ENCODE measurements around the gene ANGEL1. TPM values are rescaled to one million over a fixed set of nuclear protein-coding genes. Genes with fewer than 3 reads are reported as not detected.

ANGEL1 gene, protein sequence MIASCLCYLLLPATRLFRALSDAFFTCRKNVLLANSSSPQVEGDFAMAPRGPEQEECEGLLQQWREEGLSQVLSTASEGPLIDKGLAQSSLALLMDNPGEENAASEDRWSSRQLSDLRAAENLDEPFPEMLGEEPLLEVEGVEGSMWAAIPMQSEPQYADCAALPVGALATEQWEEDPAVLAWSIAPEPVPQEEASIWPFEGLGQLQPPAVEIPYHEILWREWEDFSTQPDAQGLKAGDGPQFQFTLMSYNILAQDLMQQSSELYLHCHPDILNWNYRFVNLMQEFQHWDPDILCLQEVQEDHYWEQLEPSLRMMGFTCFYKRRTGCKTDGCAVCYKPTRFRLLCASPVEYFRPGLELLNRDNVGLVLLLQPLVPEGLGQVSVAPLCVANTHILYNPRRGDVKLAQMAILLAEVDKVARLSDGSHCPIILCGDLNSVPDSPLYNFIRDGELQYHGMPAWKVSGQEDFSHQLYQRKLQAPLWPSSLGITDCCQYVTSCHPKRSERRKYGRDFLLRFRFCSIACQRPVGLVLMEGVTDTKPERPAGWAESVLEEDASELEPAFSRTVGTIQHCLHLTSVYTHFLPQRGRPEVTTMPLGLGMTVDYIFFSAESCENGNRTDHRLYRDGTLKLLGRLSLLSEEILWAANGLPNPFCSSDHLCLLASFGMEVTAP
- polyA plus RNA-seq (2013, experiment 1 of 2; ENCODE audit: insufficient read length): 9.7 TPM
- 9.9 TPM for polyA plus RNA-seq (2013, experiment 2 of 2; ENCODE audit: insufficient read length)

DNA sequence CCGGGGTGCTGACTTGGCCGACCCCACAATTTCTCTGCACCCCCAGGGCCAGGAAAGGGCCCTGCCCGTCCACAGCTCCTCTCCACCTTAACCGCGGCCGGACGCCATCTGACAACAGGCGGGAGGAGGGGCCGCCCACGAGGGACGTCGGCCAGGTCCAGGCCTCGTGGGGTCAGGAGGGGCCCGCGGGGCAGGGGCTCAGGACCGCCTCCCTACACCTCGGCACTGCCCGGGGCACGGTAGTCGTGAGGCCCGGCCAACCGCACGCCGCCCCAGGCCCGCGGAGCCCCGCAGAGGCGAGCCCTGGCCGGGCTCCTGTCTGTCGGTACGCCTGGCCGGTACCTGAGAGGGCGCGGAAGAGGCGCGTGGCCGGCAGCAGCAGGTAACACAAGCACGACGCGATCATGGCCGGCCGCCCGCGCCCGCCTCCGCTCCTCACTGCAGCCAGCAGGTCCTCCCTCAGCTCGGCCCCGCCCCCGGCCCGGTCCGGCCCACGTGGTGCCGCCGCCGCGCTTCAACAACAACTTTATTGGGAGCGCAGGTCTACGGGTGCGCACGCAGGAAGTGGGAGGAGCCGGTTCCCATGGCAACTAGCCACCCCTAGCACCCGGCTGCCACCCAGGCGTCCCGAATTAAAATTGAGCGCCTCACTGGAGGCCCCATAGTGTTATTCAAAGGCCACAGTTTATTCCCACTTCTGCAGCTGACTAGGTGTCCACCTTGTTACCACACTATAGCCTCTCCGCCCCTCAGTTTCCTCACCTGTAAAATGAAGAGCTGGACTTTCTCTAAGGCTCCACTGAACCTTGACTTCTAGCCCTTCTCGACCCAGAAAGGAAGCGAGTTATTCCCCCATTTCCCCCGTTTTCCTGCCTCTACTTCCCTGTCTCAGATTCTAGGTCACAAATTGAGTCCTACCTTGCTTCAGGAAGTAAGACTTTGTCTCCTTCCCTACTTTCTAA lies at the start of gene ANGEL1:
ANGEL1 (minus strand) TSS at position 461 of the 962 bp plus-strand sequence; CDS start at position 406, 55 bp downstream.
- peak; percentile 94 for DNase-seq

DNA sequence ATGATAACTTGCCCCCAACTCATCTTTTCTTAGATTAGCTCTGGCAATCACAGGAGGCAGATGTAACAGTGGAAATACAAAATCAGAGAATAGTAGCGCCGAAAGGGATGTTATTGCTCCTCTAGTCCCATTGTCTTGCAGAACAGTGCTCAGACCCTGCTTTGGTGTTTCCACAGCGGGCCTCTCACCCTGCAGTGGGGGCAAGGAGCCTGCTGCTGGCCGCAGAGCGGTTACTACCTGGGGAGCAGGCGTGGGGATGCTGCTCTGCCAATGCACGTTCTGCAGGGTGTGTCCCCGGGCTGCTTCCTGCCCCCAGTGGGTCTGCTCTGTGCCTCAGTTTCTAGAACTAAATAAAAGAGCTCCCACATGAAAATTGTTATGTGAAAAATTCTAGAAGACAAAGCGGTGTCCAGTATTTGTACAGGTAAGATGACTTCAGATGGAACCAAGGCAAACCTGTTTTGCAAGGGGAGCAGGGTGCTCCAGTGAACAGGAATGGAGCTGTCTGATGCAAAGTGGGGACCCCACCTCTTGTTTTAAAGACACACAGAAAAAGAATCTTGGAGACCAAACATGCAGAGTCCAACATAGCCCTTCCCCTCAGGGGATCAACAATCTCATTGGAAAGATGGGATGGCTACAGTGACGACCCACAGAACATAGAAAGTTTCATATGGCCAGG lies 49.0 kb upstream of the ANGEL1 start:
- no peak for DNase-seq

DNA sequence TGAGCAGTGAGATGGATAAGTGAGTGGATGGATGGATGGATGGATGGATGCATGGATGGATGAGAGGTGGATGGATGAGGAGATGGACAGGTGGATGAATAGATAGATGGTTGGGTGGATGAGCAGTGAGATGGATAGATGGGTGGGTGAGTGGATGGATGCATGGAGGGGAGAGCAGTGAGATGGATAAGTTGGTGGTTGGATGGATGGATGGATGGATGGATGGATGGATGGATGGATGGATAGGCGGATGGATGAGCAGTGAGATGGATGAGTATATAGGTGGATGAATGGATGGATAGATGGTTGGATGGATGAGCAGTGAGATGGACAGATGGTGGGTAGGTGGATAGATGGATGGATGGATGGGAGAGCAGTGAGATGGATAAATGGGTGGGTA lies 44.1 kb upstream of the ANGEL1 start:
- DNase-seq: no peak

- no peak for DNase-seq
Observed at GRCh38 chr14:76855066-76855465, 42.4 kb upstream of the ANGEL1 start.

DNA sequence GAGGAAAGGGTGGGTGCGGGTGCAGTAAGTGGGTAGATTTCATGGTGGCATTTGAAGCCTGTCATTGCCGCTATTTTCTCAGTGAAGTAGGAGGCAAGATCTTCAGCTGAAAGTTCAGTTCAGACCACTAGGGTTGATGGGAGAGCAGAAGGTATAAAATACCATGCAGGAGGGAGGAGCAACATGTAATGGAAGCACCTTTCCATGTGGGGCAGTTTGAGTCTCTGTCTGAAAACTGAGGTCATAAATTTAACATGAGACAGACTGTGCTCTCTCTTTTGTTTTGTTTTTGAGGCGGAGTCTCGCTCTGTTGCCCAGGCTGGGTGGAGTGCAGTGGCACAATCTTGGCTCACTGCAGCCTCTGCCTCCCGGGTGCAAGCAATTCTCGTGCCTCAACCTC lies 36.2 kb upstream of the ANGEL1 start:
- no peak for DNase-seq

DNA sequence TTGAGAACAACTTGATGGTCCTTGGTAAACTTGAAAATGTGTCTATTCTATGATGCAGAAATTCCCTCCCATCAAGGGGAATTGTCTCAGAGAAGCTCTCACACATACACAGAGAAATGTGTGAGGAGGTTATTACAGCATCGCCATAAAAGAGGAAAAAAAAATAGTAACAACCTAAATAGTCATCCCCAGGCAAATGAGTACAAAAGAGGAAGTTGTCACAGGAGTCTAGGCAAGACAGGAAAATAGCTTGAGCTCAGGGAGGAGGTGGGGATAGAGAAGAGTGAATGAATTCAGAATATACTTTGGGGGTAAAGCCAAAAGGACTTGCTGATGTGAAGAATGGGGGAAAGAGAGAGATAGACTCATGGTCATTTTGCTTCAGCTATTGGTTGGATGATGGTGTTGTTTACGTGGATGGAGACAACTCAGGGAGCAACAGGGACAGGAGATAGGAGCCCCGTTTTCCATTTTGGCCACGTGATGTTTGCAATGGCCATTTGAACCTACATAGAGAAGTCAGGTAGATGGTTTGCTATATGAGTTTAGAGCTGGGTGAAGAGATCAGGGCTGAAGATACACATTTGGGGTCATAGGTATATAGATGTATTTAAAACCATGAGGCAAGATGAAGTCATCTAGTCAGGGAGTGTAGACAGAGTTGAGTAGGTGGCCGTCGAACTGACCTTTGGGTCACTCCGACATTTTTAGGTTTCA lies 33.8 kb upstream of the ANGEL1 start:
- no peak for DNase-seq

GRCh38 chr14:76844223-76844622 lies 31.5 kb upstream of the ANGEL1 start:
- DNase-seq: peak; percentile 9

GRCh38 chr14:76842414-76842813 lies 29.7 kb upstream of the ANGEL1 start:
- no peak for DNase-seq

GRCh38 chr14:76837524-76837923 lies 24.8 kb upstream of the ANGEL1 start:
- DNase-seq: no peak

GRCh38 chr14:76836029-76836630 lies 23.4 kb upstream of the ANGEL1 start:
- peak; percentile 3 for DNase-seq

DNA sequence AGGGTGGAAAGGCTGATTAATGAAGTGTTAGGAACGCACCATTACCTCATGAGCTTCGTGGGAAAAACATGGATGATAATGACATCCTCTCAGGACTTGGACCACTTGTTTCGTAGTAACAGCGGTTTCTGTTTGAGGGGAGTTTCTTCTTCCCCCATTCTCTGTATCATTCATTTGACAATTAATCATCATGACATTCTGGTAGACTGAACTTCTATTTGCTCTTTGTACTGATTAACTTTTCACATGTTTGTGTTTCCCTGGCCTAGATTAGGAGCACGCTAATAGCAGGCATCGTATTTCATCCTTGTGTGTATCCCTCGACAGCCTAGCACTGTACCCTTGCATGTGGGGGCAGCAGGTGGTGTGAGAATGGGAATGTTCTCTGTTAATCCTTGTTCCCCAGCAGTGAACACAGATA lies 21.6 kb upstream of the ANGEL1 start:
- no peak for DNase-seq

DNA sequence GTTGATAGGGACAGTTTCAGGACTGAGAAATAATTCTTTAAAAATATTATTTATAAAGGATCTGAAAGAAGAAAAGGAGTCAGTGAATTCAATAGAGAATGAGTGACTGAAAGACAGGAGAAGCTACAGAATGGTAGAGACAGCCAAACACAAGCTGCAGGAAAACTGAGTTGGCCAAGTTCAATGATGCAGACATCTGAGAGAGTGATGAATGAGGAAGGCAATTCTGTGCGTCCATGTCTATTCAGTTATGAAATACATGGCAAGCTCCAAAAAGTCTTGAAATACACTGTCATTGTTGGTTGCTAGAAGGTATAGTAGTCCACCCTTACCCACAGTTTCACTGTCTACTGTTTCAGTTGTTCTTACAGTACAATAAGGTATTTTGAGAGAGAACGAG lies 20.3 kb upstream of the ANGEL1 start:
- no peak for DNase-seq

DNA sequence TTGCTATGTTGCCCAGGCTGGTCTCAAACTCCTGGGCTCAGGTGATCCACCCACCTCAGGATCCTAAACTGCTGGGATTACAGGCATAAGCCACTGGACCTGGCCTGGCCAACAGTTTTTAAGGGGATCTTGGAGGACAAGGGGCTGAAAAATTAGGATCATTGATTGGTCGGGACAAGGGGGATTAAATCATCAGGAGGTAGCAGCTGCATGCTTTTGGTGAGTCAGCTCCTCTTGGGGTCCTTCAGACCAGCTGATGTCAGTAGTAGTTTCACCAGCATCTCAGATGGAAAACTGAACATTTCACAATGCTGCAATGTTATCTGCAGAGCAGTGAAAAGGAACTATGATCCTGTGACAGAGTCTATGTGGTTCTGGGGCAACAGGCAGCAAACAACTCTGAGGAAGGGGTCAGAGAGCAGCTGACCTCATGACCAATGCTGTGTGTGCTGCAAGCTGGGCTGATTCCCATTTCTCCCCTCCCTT lies 19.9 kb upstream of the ANGEL1 start:
- DNase-seq: no peak

DNA sequence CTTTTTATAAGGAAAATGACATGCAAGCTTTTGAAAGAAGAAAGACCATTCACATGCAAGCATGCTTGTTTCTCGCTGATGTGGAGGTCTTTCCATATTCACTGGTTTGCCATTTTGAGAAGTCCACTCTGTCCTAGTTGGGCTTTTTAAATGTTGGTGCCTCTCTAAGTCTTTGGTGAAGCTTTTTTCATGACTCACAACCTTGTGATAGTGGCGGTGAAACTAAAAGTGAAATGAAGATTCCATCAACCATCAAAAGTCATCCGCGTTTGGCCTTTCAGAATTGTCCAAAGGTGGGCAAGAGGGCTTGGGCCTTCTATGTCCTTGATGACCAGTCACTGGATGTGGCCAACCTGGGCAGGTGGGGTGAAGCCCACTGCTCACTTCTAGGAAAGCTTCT lies 17.9 kb upstream of the ANGEL1 start:
- DNase-seq: no peak

DNA sequence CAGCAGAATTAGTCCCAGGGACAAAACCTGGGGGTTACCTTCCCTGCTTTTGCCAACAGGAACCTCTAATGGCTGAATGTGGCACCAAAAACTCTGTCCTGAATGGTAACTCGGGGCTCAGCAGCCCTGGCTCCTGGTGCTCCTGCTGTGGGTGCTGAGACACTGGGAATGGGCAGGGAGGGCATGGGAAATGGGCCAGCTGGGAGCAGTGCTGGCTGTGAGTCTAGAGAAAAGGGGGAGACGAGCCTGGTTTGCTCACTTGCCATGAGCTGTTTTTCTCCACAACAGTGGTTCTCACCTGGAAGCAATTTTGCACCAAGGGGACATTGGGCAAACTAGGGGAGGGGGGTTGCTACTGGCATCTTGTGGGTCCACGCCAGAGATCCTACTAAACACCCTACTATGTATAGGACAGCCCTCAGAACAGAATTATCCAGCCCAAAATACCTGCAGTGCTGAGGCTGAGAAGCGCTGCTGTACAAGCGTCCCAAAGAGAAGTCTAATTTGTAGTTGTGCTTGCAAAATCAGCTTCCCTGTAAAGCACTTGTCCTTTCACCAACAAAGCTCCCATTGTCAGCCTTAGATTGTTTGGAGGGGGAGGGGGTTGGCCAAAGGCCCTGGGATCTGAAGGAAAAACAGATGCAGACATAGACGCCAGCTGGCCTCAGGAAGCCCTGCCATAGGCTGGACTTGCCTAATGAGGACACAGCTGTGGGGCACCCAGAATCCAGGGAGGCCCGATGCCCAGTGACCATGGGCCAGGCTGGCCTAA lies 17.2 kb upstream of the ANGEL1 start:
- no peak for DNase-seq

GRCh38 chr14:76829013-76829365 lies 16.3 kb upstream of the ANGEL1 start:
- DNase-seq: no peak

DNA sequence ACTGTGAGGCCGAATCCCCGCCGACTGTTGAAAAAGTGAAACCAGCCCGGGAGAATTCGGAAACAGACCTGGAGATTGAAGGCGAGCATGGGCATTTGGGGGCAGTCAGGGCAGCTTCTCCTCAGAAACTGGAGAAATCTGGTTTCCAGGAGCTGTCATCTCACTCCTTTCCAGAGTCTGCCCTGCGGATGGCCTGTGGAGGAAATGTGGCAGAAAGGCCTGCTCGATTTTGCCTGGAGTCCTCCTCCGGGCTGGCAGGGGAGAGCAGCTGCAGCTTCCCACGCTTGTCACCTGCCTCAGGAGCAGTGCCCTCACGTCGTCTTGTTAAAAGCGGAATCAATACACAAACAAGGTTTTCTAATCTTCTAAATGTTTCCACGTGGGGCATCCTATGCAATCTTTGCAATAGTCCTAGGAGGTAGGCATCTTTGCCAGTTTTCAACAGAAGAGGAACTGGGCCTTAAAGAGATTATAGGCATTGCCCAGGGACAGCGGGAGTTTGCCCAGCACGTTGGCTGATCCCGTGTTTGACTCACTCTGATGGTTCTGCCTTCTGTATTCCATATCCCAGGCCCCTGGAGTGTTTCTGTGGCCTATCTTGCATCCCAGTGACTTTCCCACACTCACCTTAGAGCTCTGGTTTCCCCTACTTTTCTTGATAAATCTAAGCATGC lies 15.8 kb upstream of the ANGEL1 start:
- no peak for DNase-seq

DNA sequence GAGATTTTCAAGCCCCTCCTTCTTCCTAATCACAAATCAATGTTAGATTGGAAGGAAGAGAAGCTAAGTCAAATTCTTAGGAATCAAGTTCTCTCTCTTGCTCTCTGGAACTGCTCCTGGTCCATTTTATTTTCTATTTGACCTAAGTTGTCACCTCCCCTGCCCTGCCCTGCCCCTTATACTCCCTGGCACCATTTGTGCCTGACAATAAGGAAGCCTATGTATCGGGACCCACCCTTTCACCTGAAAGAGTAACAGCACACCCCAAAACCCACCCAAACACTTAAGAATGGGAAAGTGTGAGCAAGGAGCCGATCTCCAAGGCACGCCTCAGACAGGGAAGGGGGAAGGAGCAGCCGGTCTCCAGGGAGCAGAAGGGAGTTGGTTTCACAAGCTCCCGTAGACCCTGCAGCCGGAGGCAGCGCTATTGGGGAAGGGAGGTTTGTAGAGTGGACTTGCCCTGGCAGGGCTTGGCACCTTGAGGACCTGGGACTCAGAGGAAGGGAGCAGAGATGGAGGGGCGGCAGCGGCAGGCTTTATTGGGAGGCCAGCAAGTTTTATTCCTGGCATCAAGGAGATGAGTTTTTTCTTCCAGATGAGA lies 15.1 kb upstream of the ANGEL1 start:
- peak; percentile 2 for DNase-seq

DNA sequence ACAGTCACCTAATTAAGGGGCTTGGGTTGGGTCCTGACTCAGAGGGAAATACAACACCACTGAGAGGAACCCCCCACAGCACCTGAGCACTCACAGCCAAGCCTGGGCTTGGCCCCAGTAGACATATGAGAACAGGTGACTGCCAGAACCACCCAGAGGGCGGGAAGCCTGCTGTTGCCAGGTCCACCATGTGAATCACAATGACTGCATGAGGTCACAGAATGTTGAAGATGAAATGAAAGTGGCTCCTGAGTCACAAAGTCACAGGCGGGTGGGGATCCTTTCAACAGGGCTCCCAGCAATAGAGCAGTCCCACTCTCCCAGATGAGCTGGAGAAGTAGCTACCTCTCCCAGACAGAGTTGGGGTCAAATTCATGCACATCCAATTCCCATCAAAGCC lies 13.4 kb upstream of the ANGEL1 start, which contains the start of gene LRRC74A:
LRRC74A (plus strand) TSS at position 287 of the 400 bp plus-strand sequence. CDS start 290 bp downstream, outside the sequence.
- no peak for DNase-seq
